ENCODE measurements around the gene TMEM171.

DNA sequence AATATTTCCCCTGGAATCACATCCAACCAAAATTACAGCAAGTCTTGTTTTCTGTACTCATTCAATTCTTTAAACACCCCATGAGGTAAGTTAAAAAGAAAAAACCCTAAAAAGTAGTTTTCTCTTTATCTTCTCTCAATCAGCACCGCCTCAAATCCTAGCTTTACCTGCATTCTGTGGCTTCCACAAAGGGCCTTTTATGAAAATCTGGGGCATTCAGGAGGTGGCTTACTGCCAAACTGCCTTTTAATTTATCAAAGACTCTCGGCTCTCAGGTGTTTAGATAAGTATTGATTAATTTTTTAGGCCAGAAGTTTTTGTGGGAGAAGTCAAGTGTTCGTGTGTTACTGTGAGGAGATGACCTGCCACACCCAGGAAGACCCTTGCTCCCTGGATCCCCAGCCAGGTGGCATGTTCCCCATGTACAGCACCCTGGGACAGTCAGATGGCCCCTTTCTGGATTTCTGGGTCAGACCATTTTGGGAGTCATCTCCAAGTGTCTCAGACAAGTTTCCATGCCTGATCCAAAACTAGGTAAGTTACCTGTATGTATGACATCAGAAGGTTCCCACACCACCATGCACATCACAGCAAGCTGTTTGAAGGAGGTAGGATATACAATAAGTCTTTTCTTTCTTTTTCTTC lies 6.2 kb upstream of the TMEM171 start:
- no peak for TF ChIP-seq POLR2A (IDR thresholded peaks at IDR 0.05)
- TF ChIP-seq, protein P1, sequence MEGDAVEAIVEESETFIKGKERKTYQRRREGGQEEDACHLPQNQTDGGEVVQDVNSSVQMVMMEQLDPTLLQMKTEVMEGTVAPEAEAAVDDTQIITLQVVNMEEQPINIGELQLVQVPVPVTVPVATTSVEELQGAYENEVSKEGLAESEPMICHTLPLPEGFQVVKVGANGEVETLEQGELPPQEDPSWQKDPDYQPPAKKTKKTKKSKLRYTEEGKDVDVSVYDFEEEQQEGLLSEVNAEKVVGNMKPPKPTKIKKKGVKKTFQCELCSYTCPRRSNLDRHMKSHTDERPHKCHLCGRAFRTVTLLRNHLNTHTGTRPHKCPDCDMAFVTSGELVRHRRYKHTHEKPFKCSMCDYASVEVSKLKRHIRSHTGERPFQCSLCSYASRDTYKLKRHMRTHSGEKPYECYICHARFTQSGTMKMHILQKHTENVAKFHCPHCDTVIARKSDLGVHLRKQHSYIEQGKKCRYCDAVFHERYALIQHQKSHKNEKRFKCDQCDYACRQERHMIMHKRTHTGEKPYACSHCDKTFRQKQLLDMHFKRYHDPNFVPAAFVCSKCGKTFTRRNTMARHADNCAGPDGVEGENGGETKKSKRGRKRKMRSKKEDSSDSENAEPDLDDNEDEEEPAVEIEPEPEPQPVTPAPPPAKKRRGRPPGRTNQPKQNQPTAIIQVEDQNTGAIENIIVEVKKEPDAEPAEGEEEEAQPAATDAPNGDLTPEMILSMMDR (IDR thresholded peaks at IDR 0.05), result no peak
